ENCODE results near the gene APOH. TPM values are rescaled to one million over a fixed set of nuclear protein-coding genes. Genes with fewer than 3 reads are reported as not detected.

Gene APOH
- total and polyA plus RNA-seq, 9 of the 15 experiments (the other 6 are each of a cell fraction or from before 2014, with no cell fraction given): 1.1 TPM; not detected in 8

GRCh38 chr17:66200685-66201092, 28.5 kb downstream of the APOH start (continued):
- TF ChIP-seq, protein P1, sequence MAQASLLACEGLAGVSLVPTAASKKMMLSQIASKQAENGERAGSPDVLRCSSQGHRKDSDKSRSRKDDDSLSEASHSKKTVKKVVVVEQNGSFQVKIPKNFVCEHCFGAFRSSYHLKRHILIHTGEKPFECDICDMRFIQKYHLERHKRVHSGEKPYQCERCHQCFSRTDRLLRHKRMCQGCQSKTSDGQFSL (CRISPR knock-in tag; IDR thresholded peaks at IDR 0.05): no peak
- TF ChIP-seq, protein P1 (tag; IDR thresholded peaks at IDR 0.05): no peak
- TF ChIP-seq HMG20A (CRISPR knock-in tag; conservative IDR thresholded peaks at IDR 0.05): no peak
- TF ChIP-seq, protein P2, sequence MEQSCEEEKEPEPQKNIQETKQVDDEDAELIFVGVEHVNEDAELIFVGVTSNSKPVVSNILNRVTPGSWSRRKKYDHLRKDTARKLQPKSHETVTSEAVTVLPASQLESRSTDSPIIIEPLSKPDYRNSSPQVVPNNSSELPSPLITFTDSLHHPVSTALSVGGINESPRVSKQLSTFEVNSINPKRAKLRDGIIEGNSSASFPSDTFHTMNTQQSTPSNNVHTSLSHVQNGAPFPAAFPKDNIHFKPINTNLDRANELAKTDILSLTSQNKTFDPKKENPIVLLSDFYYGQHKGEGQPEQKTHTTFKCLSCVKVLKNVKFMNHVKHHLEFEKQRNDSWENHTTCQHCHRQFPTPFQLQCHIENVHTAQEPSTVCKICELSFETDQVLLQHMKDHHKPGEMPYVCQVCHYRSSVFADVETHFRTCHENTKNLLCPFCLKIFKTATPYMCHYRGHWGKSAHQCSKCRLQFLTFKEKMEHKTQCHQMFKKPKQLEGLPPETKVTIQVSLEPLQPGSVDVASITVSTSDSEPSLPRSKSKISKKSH (CRISPR knock-in tag; IDR thresholded peaks at IDR 0.05): no peak
- TF ChIP-seq PRMT5 (CRISPR knock-in tag; IDR thresholded peaks at IDR 0.05): no peak
- TF ChIP-seq, protein P3, sequence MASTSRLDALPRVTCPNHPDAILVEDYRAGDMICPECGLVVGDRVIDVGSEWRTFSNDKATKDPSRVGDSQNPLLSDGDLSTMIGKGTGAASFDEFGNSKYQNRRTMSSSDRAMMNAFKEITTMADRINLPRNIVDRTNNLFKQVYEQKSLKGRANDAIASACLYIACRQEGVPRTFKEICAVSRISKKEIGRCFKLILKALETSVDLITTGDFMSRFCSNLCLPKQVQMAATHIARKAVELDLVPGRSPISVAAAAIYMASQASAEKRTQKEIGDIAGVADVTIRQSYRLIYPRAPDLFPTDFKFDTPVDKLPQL (IDR thresholded peaks at IDR 0.05; ENCODE audit: extremely low read depth, insufficient read length): no peak
- TF ChIP-seq TOE1 (IDR thresholded peaks at IDR 0.05; ENCODE audit: borderline replicate concordance): peak; percentile 65; the same call in 1 of the 2 replicates
- no peak for TF ChIP-seq TOE1 (CRISPR knock-in tag; IDR thresholded peaks at IDR 0.05; ENCODE audit: borderline replicate concordance, low read depth)
- no peak for TF ChIP-seq RBM14 (IDR thresholded peaks at IDR 0.05; ENCODE audit: borderline replicate concordance, insufficient read depth, low read depth, low read length)
- TF ChIP-seq, protein P4, sequence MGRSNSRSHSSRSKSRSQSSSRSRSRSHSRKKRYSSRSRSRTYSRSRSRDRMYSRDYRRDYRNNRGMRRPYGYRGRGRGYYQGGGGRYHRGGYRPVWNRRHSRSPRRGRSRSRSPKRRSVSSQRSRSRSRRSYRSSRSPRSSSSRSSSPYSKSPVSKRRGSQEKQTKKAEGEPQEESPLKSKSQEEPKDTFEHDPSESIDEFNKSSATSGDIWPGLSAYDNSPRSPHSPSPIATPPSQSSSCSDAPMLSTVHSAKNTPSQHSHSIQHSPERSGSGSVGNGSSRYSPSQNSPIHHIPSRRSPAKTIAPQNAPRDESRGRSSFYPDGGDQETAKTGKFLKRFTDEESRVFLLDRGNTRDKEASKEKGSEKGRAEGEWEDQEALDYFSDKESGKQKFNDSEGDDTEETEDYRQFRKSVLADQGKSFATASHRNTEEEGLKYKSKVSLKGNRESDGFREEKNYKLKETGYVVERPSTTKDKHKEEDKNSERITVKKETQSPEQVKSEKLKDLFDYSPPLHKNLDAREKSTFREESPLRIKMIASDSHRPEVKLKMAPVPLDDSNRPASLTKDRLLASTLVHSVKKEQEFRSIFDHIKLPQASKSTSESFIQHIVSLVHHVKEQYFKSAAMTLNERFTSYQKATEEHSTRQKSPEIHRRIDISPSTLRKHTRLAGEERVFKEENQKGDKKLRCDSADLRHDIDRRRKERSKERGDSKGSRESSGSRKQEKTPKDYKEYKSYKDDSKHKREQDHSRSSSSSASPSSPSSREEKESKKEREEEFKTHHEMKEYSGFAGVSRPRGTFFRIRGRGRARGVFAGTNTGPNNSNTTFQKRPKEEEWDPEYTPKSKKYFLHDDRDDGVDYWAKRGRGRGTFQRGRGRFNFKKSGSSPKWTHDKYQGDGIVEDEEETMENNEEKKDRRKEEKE (IDR thresholded peaks at IDR 0.05; ENCODE audit: borderline replicate concordance in 1 of 2, control insufficient read depth in 1 of 2, low read depth in 2 of 2, low read length in 1 of 2): peak in 1 of 2 experiments; percentile 80; a peak in 2 of 4 replicates
- no peak for TF ChIP-seq ZSCAN32 (CRISPR knock-in tag; IDR thresholded peaks at IDR 0.05)
- no peak for TF ChIP-seq ZNF121 (CRISPR knock-in tag; conservative IDR thresholded peaks at IDR 0.05)
- peak; percentile 82; the same call in 1 of the 2 replicates for TF ChIP-seq TSC22D4 (tag; IDR thresholded peaks at IDR 0.05)
- peak; percentile 63; the same call in 1 of the 2 replicates for TF ChIP-seq HBP1 (CRISPR knock-in tag; IDR thresholded peaks at IDR 0.05)
- TF ChIP-seq DIDO1 (tag; IDR thresholded peaks at IDR 0.05; ENCODE audit: low read depth): peak; percentile 73
- no peak for TF ChIP-seq ZNF311 (CRISPR knock-in tag; IDR thresholded peaks at IDR 0.05)
- TF ChIP-seq BMI1 (IDR thresholded peaks at IDR 0.05; ENCODE audit: low read length): no peak
- TF ChIP-seq, protein P5, sequence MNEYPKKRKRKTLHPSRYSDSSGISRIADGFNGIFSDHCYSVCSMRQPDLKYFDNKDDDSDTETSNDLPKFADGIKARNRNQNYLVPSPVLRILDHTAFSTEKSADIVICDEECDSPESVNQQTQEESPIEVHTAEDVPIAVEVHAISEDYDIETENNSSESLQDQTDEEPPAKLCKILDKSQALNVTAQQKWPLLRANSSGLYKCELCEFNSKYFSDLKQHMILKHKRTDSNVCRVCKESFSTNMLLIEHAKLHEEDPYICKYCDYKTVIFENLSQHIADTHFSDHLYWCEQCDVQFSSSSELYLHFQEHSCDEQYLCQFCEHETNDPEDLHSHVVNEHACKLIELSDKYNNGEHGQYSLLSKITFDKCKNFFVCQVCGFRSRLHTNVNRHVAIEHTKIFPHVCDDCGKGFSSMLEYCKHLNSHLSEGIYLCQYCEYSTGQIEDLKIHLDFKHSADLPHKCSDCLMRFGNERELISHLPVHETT (CRISPR knock-in tag; conservative IDR thresholded peaks at IDR 0.05 in 1 of 2, IDR thresholded peaks at IDR 0.05 in 1 of 2): no peak

Data from K562 (cell line).